Measurements from ENCODE around the gene GNAZ.
"Not testable (repeated sequence)": the region's sequence is repeated elsewhere in the genome, so short reads cannot be mapped to it uniquely, and the experiment has no call there.

The GNAZ gene

DNA sequence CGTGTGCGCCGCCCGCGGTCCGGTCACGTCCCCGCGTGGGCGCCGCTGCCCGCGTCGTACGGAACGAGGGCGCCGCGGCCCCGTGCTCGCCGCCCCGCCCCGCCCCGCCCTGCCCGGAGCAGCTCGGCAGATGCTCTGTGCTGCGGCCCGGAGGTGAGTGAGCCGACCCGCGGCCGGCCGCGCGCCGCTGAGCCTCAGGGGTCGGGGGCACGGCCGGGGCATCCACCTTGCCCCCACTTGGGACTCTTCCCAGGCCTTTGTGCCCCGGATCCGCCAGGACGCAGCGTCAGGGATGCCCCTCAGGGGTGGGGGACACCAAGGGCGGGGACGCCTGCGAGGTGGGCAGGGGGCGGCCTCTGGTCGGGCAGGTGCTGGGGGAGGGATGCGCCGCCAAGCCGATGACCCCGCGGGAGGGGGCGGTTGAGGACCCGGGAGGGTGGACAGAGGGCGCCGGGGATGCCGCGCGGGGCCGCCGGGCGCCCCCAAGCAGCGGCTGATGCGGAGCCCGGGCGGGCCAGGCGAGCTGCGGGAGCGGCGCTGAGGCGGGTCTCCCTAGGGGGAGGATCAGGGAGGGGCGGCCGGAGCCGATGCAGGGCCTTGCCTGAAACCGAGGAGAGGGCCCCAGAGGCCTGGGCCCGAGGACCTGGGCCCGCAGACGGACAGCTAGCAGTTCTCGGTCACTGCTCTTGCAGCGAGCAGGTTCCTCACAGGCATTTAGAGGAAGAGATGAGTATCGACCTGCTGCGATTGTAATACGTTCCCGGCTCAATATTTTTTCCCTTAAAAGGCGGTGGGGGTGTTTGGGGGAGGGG, at the start of gene GNAZ:
GNAZ (plus strand) TSS at position 102 of the 812 bp plus-strand sequence. CDS start 25,177 bp downstream, outside the sequence.
- Histone ChIP-seq H3K4me3 (ENCODE audit: low read depth in 1 of 2, low read length in 2 of 2) (peak within 1 kb of the TSS; percentile 63 to 71), H3K4me1 (ENCODE audit: control insufficient read depth in 1 of 2, insufficient read depth in 2 of 2, low read length in 2 of 2) (peaks cover 0 to 20% of the 10 kb centered on the region in 2 donors), H3K27me3 (ENCODE audit: low read depth, low read length) (no peaks in the 10 kb centered on the region), H3K36me3 (ENCODE audit: control insufficient read depth in 1 of 2, insufficient read depth in 2 of 2, low read length in 2 of 2) (no peaks in the 10 kb centered on the region), H3K9me3 (ENCODE audit: control insufficient read depth in 1 of 2, low read length in 2 of 2) (no peaks in the 10 kb centered on the region), H3K27ac (ENCODE audit: low read length) (peak within 1 kb of the TSS; percentile 64)

DNA sequence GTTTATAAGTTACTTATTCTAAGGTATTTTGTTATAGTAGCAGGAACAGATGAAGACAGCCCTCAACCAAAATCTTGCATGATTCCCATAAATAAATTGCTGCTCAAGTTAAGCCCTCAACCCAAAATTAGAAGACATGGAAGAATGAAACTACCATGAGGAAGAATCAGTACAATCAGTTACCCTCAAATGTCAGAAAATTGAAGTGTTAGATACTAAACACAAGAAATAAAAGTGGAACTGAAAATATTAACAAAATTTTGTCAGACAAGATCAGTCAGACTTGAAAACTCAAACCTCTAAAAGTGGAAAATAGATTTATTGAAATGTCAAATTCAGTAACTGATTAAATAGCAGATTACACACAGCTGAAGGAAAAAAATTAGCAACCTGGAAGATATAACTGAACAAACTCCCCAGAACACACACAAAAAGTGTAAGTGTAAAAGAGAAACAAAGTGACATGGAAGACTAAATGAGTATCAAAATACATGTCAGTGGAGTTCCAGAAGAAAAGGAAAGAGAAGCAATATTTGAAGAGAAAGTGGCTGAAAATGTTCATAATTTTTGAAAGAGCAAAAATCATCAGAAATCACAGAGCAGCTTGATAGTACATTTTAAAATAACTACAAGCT, 49.5 kb upstream of the GNAZ start:
- H3K36me3 ChIP-seq (ENCODE audit: control insufficient read depth in 1 of 2, insufficient read depth in 2 of 2, low read length in 2 of 2), result no peaks in the 10 kb centered on the region
- H3K4me1 ChIP-seq (ENCODE audit: control insufficient read depth in 1 of 2, insufficient read depth in 2 of 2, low read length in 2 of 2), result no peaks in the 10 kb centered on the region
- H3K27ac ChIP-seq (ENCODE audit: low read length), result no peak overlapping the region
- no peaks in the 10 kb centered on the region for H3K9me3 ChIP-seq (ENCODE audit: control insufficient read depth in 1 of 2, low read length in 2 of 2)
- H3K4me3 ChIP-seq (ENCODE audit: low read depth in 1 of 2, low read length in 2 of 2), result no peak overlapping the region
- no peaks in the 10 kb centered on the region for H3K27me3 ChIP-seq (ENCODE audit: low read depth, low read length)

DNA sequence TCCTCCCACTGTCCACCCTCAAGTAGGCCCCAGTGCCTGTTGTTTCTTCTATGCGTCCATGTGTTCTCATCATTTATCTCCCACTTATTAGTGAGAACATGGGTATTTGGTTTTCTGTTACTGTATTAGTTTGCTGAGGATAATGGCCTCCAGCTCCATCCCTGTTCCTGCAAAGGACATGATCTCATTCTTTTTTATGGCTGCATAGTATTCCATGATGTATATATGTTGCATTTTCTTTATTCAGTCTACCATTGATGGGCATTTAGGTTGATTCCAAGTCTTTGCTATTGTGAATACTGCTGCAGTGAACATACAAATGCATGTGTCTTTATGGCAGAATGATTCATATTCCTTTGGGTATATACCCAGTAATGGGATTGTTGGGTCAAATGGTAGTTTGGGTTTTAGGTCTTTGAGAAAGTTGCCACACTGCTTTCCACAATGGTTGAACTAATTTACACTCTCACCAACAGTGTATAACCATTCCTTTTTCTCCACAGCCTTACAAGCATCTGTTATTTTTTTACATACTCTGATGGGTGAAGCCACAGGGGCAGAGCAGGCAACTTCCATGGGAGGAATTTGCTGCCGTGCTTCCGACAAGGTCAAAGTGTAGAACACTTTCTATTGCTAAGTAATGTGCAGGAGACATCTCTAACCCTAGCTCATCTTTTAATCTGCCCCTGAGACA, 48.5 kb upstream of the GNAZ start:
- not testable (repeated sequence) for H3K27ac ChIP-seq (ENCODE audit: low read length); H3K36me3 ChIP-seq (ENCODE audit: control insufficient read depth in 1 of 2, insufficient read depth in 2 of 2, low read length in 2 of 2); H3K27me3 ChIP-seq (ENCODE audit: low read depth, low read length); H3K9me3 ChIP-seq (ENCODE audit: control insufficient read depth in 1 of 2, low read length in 2 of 2); H3K4me3 ChIP-seq (ENCODE audit: low read depth in 1 of 2, low read length in 2 of 2); H3K4me1 ChIP-seq (ENCODE audit: control insufficient read depth in 1 of 2, insufficient read depth in 2 of 2, low read length in 2 of 2)

GRCh38 chr22:23023294-23023693, 47.0 kb upstream of the GNAZ start:
- Histone ChIP-seq H3K9me3 (ENCODE audit: control insufficient read depth in 1 of 2, low read length in 2 of 2) (no peaks in the 10 kb centered on the region), H3K27ac (ENCODE audit: low read length) (no peak overlapping the region), H3K4me3 (ENCODE audit: low read depth in 1 of 2, low read length in 2 of 2) (no peak overlapping the region), H3K36me3 (ENCODE audit: control insufficient read depth in 1 of 2, insufficient read depth in 2 of 2, low read length in 2 of 2) (no peaks in the 10 kb centered on the region), H3K4me1 (ENCODE audit: control insufficient read depth in 1 of 2, insufficient read depth in 2 of 2, low read length in 2 of 2) (no peaks in the 10 kb centered on the region), H3K27me3 (ENCODE audit: low read depth, low read length) (no peaks in the 10 kb centered on the region)

- Histone ChIP-seq H3K9me3 (ENCODE audit: control insufficient read depth in 1 of 2, low read length in 2 of 2) (no peaks in the 10 kb centered on the region), H3K36me3 (ENCODE audit: control insufficient read depth in 1 of 2, insufficient read depth in 2 of 2, low read length in 2 of 2) (no peaks in the 10 kb centered on the region), H3K4me3 (ENCODE audit: low read depth in 1 of 2, low read length in 2 of 2) (no peak overlapping the region), H3K27ac (ENCODE audit: low read length) (no peak overlapping the region), H3K4me1 (ENCODE audit: control insufficient read depth in 1 of 2, insufficient read depth in 2 of 2, low read length in 2 of 2) (no peaks in the 10 kb centered on the region), H3K27me3 (ENCODE audit: low read depth, low read length) (no peaks in the 10 kb centered on the region)
Observed at GRCh38 chr22:23026777-23027176, 43.5 kb upstream of the GNAZ start.

- not testable (repeated sequence) for H3K27ac ChIP-seq (ENCODE audit: low read length); H3K9me3 ChIP-seq (ENCODE audit: control insufficient read depth in 1 of 2, low read length in 2 of 2)
Observed at GRCh38 chr22:23027849-23028248, 42.5 kb upstream of the GNAZ start.

DNA sequence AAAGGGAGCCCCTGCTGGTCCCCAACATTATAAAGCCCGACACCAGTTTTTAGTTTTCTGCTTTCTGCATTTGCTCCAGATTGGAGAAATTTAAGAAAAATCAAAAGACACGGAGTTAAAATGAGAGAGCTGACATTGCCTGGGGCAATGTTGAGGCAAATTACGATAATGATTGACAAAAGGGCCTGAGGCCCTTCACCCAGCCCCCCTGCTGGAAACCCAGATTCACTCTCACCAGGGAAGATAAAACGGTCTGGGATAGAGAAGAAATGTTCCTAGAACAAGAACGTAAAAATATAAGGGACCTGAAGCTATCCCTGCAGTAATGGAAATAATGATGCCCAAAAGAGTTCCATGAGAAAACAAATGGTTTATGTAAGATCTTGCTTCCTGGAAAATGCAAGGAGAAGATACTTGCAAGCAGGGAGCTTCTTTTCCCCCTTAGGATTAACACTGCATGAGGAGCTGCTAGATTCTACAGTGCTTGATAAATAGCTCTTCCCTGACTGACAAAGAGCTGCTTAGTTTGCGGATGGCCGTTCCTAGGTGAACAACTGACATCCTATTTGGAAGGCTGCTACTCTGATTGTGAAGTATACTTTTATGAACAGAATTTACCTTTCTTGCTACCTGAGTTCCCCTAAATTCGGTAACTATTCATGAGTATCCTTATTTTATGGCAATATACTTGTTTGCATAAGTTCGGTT, 40.6 kb upstream of the GNAZ start:
- Histone ChIP-seq H3K9me3 (ENCODE audit: control insufficient read depth in 1 of 2, low read length in 2 of 2) (no peaks in the 10 kb centered on the region), H3K36me3 (ENCODE audit: control insufficient read depth in 1 of 2, insufficient read depth in 2 of 2, low read length in 2 of 2) (no peaks in the 10 kb centered on the region), H3K27ac (ENCODE audit: low read length) (no peak overlapping the region), H3K27me3 (ENCODE audit: low read depth, low read length) (no peaks in the 10 kb centered on the region), H3K4me1 (ENCODE audit: control insufficient read depth in 1 of 2, insufficient read depth in 2 of 2, low read length in 2 of 2) (no peaks in the 10 kb centered on the region), H3K4me3 (ENCODE audit: low read depth in 1 of 2, low read length in 2 of 2) (no peak overlapping the region)

More at GRCh38 chr22:23027849-23028248, 42.5 kb upstream of the GNAZ start:
- not testable (repeated sequence) for H3K4me1 ChIP-seq (ENCODE audit: control insufficient read depth in 1 of 2, insufficient read depth in 2 of 2, low read length in 2 of 2); H3K27me3 ChIP-seq (ENCODE audit: low read depth, low read length); H3K4me3 ChIP-seq (ENCODE audit: low read depth in 1 of 2, low read length in 2 of 2); H3K36me3 ChIP-seq (ENCODE audit: control insufficient read depth in 1 of 2, insufficient read depth in 2 of 2, low read length in 2 of 2)

DNA sequence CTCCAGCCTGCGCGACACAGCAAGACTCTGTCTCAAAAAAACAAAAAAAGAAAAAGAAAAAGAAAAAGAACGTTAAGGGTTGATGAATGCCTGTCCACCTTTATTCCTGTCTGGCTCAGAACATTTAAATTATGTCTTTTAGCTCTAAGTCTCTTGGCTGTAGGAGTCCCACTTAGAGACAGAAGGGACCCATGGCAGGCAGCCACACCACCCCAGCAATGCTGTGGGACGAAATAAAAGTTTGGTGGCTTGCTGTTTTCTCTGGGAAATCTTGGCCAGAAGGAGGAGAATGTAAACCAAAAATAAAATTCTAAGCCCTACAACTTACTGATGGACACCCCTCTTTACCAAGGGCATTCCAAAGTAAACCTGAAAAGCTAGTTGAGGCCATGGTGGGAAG, 38.9 kb upstream of the GNAZ start:
- H3K4me1 ChIP-seq (ENCODE audit: control insufficient read depth in 1 of 2, insufficient read depth in 2 of 2, low read length in 2 of 2), result no peaks in the 10 kb centered on the region
- no peak overlapping the region for H3K4me3 ChIP-seq (ENCODE audit: low read depth in 1 of 2, low read length in 2 of 2)
- H3K27ac ChIP-seq (ENCODE audit: low read length), result no peak overlapping the region
- H3K27me3 ChIP-seq (ENCODE audit: low read depth, low read length), result no peaks in the 10 kb centered on the region
- H3K9me3 ChIP-seq (ENCODE audit: control insufficient read depth in 1 of 2, low read length in 2 of 2), result no peaks in the 10 kb centered on the region
- no peaks in the 10 kb centered on the region for H3K36me3 ChIP-seq (ENCODE audit: control insufficient read depth in 1 of 2, insufficient read depth in 2 of 2, low read length in 2 of 2)

GRCh38 chr22:23031786-23032185, 38.5 kb upstream of the GNAZ start:
- no peaks in the 10 kb centered on the region for H3K4me1 ChIP-seq (ENCODE audit: control insufficient read depth in 1 of 2, insufficient read depth in 2 of 2, low read length in 2 of 2)
- H3K4me3 ChIP-seq (ENCODE audit: low read depth in 1 of 2, low read length in 2 of 2), result no peak overlapping the region
- no peaks in the 10 kb centered on the region for H3K27me3 ChIP-seq (ENCODE audit: low read depth, low read length)
- H3K9me3 ChIP-seq (ENCODE audit: control insufficient read depth in 1 of 2, low read length in 2 of 2), result no peaks in the 10 kb centered on the region
- H3K27ac ChIP-seq (ENCODE audit: low read length), result no peak overlapping the region
- H3K36me3 ChIP-seq (ENCODE audit: control insufficient read depth in 1 of 2, insufficient read depth in 2 of 2, low read length in 2 of 2), result no peaks in the 10 kb centered on the region

- Histone ChIP-seq H3K27me3 (ENCODE audit: low read depth, low read length) (no peaks in the 10 kb centered on the region), H3K9me3 (ENCODE audit: control insufficient read depth in 1 of 2, low read length in 2 of 2) (no peaks in the 10 kb centered on the region), H3K4me1 (ENCODE audit: control insufficient read depth in 1 of 2, insufficient read depth in 2 of 2, low read length in 2 of 2) (no peaks in the 10 kb centered on the region), H3K4me3 (ENCODE audit: low read depth in 1 of 2, low read length in 2 of 2) (no peak overlapping the region), H3K27ac (ENCODE audit: low read length) (no peak overlapping the region), H3K36me3 (ENCODE audit: control insufficient read depth in 1 of 2, insufficient read depth in 2 of 2, low read length in 2 of 2) (no peaks in the 10 kb centered on the region)
Observed at GRCh38 chr22:23032658-23033057, 37.7 kb upstream of the GNAZ start.
